NOMO-1 (cell line): ENCODE measurements around the gene GAB1.

Experiments
- DNase-seq, 2 experiments: peaks; one replicate each; lab custom pipeline; 2025; ENCODE audit not compliant: unreplicated experiment in 2 of 2; lab: John Stamatoyannopoulos, UW

The GAB1 gene

DNA sequence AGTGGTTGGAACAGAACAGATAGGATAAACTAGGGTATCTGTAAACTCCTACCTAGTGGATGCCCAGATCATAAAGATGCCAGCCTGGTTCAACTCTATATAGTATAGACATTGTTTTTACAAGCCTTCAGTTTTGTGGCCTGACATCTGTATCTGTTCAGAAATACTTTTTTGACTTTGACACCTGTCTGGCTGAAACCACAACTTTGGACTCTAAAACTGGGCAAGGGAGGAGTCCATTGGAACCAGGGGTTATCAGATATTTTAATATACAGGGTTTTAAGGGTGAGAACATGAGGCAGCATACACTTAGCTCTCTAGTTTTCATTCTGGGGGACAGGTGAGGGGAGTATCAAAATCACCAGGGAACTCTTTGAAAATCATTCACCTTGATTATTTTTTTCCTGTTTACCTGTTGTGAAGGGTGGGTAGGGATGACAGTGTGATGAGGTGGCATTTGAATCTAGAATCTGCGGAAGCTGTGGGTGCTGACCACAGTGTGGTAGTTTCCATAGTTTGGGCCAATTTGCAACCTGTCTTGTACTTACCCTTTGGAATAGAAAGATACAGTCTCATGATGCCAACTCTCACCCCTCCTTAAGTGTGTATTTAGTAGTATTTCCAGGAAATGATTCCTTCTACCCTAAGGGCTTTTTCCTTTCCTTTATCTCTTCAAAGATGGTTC lies 20.6 kb downstream of the GAB1 start:
- no peak for DNase-seq

DNA sequence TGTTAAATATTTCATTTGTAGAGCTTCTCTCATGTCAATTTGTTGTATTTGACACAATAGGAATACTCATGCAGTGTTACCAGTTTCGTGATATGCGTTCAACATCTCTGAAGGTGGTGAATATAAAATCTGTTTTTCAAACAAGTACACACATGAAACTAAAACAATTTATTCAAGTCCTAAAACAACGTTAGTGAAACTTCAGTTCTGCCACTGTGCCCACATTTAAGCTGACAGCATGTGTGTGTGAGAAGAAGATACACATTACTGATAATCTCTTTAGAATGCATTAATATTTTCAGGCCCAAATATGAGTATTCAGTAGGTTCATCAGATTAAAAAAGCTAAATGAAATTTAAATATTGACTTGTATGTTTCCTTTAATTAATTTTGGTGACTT lies 21.7 kb downstream of the GAB1 start:
- DNase-seq = no peak

DNA sequence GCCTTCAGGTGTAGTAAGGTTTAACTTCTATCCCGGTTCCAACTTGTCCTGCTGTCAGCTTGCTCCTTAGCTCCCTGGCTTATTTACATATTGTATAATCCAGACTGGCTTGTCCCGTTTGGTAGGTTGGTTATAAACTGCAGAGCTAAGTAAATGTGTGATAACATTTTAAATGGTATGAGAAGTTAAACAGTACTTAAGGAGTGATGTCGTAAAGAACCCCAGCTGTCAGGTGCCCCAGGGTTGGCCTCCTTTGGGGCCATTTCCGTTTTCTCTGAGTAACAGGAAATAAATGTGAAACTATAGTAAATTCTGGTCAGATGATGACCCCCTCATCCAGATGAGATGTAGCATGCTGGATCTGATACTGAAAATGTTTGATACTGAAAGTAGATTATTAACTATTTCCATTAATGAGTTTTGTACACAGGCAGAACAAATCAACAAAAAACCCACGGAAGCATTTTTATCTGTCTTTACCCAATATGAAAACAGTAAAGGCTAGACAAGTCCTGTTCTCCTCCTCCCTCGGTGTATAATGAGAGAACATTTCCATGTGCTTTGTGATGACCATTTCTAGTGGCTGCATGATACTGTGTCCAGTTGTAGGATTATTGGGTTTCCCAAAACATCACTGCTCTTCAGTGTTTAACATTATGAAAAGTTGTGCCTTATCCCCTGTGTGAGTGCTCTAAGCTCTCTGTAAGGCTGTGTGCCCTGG lies 22.4 kb downstream of the GAB1 start:
- peak; percentile 81 to 94 for DNase-seq

DNA sequence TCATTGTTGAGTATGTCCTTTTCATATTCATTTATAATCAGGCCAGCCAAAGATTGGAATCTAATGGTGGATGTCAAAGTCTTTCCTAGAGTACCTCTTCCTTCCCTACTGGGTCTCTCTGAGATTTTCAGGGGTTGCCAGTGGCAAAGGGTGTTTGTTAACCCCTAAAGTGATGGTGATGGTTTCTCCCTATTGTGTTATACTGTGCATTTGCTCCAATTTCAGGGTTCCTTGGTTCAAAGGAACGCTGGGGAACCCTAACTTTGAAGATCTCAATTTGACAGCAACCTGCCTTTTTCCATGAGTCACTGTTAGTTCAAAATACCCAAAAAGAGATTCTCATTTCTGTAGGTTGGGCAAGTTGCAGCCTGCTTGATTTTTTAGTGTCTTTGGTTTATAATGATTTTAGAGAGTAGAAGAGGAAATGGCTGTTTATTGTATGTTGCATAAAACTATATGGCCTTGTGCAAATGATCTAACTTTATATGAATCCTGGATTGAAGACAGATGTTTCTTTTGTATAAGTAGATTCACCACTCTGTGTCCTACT lies 23.0 kb downstream of the GAB1 start:
- peak; percentile 56 to 69 for DNase-seq

DNA sequence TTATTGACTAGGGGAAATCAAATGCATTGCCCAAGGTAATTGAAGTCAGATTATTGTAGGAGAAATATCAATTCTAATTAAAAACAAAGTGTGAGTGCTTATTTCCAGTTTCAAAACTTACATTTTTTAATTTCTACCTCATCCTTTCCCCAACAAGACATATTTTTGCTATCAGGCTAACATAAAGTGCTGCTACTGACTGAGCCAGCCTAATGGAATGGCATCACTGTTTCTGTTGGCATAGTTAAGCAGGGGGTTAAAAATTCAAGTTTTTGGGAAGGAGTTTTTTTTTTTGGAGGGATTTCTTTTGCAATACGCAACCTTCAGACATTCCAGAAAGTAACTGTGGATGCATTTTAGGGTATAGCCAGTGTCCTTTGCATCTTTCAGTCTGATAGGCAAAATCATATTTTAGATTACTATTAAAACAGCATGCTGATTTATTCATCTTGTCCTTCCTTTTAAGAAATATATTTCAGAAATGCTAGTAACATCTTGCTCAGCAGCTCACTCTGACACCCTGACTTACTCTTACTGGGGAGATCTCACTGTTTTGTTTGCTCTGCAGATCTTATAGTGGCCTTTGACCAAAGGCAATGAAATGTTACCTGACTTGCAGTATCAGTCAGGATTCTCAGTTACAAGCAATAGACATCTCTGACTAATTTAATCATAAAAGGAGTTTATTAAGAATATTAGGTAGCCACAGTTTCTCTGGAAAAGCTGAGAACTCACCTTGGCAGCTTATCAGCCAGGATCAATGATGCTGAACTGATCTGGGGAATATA lies 24.4 kb downstream of the GAB1 start:
- no peak for DNase-seq

DNA sequence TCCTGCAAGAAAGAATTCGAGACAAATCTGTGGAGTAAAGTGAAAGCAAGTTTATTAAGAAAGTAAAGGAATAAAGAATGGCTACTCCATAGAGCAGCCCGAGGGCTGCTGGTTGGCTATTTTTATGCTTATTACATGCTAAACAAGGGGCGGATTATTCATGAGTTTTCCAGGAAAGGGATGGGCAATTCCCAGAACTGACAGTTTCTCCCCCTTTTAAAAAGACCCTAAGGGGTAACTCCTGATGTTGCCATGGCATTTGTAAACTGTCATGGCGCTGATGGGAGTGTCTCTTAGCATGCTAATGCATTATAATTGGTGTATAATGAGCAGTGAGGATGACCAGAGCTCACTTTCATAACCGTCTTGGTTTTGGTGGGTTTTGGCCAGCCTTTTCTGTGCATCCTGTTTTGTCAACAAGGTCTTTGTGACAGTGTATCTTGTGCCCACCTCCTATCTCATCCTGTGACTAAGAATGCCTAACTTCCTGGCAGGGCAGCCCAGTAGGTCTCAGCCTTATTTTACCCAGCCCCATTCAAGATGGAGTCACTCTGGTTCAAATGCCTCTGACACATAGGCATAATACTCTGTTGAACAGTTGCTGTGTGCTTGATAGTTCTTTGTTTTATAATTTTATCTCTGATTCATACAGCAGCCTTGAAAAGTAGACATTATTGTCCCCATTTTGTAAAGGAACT lies 25.8 kb downstream of the GAB1 start:
- DNase-seq = no peak

DNA sequence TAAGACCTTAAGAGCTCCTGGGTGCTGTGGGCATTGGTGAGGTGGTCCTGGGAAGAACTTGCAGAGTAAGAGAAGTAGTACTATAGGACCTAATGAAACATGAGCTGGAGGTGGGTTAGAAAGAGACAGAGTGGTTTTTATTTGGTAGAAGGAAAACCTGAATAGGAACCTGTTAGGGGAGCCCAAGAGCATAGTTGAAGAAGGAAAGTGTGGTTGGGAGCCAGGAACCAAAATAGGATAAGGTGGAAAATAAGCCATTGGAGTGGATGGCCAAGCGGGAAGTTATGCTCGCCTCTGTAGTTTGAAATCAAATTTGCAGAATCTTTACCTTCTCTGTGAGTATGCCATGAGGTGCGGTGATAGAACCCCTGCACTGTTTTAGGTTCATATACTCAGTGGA lies 26.7 kb downstream of the GAB1 start:
- DNase-seq = no peak

DNA sequence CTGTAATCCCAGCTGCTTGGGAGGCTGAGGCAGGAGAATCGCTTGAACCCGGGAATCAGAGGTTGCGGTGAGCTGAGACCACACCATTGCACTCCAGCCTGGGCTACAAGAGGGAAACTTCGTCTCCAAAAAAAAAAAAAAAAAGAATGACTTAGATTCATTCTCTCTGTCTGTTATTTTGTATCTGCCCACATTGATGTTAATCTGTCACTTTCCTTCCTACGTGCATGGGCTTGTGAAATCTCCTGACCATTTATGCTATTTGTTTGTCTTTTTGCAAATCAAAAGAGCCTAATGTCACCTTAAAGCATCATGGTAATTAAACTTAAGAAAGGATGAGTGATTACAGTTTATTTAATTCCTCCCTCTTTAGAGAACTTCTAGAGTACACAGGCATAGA lies 27.4 kb downstream of the GAB1 start:
- no peak for DNase-seq

DNA sequence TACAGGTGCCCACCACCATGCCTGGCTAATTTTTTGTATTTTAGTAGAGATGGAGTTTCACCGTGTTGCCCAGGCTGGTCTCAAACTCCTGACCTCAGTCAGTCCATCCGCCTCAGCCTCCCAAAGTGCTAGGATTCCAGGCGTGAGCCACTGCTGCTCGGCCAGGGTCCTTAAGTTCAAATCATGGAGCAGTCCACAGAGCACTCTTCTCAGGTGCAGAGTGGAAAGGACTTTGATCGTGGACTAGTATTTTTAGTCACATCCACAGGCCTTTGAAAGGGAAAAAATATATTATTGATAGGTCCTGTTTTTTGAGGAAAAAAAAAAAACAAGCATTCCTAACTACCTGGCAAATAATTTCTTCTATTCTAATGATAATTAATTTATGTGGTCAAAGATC lies 31.2 kb downstream of the GAB1 start:
- no peak for DNase-seq

DNA sequence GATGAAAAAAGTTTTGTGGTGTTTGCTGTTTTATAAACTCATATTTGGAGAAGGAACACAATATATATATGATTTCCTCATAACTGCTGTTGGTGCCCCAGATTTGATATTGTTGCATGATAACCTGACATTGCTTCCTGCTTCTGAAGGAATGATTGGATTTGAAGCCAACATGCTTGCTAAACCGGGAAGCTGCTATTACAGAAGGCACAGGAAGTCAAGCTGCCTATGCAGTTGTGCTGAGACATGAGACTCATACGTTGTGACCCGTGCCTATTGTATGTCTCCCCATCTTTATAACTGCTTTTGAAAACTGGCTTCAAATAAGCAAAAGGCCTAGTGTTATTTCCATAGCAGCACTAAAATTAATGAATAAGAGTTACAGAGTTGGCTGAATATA lies 32.9 kb downstream of the GAB1 start:
- no peak for DNase-seq

DNA sequence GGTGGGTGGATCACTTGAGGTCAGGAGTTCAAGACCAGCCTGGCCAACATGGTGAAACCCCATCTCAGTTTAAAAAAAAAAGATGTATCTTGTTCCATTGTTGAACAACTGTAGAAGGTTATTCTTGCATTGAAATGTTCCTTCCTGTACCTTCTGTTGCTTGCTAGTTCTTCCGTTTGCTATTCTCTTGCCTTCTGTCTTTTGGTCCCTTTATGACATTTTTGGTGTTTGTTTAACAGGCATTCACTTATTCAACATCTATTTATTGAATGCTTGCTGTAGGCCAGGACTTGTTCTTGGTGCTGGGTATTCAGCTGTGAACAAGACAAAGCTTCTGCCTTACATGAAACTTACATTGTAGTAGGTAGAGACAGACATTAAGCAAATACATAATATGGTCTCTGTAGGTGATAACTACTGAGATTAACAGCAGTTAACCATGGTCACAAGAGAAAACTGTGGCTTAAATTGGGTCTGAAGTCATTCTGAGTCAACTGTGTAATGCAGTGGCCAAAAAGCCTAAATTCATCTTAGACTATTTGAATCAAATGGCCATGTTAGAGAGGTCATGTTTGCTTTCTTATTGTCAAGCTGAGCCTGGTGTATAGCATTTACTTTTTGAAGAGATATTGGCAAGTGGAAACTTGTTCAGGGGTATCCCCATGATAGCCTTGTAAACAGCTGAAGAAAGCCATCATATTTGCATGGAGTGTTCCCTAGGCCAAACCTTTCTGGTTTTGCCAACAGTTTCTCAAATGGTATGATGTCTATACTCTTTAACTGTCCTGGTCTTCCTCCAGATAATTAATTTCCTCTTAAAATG lies 35.6 kb downstream of the GAB1 start:
- DNase-seq = no peak

DNA sequence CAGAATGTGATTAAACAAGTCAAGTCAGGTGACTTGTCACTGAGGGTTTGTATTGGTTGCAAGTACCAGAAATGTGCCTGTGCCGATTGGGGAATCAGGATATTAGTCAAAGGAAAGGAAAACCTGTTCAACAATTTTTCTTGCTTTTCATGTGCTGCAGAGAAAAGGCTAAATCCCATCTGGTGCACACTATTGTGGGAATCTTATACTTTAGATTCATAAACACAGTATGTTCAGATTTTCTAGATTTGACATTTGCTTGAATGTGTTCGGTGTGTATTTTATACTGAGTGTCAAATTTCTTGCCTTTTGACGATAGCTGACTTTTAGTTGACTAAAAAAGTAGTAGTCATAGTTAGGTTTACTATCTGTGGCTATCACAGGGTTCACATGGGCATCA lies 37.6 kb downstream of the GAB1 start:
- no peak for DNase-seq

DNA sequence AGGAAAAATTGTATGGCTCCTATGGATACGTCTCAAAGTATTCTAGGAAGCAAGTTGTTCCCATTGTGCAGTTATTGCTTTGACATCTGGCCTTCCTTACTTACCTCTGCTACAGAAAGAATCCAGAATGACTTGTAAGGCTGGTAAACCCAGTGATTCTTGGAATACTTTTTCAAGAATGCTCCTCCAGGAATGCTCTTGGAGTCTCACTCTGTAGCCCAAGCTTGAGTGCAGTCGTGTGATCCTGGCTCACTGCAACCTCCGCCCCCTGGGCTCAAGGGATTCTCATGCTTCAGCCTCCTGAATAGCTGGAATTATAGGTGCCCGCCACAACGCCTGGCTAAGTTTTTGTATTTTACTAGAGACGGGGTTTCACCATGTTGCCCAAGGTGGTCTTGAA lies 38.1 kb downstream of the GAB1 start:
- DNase-seq = no peak

DNA sequence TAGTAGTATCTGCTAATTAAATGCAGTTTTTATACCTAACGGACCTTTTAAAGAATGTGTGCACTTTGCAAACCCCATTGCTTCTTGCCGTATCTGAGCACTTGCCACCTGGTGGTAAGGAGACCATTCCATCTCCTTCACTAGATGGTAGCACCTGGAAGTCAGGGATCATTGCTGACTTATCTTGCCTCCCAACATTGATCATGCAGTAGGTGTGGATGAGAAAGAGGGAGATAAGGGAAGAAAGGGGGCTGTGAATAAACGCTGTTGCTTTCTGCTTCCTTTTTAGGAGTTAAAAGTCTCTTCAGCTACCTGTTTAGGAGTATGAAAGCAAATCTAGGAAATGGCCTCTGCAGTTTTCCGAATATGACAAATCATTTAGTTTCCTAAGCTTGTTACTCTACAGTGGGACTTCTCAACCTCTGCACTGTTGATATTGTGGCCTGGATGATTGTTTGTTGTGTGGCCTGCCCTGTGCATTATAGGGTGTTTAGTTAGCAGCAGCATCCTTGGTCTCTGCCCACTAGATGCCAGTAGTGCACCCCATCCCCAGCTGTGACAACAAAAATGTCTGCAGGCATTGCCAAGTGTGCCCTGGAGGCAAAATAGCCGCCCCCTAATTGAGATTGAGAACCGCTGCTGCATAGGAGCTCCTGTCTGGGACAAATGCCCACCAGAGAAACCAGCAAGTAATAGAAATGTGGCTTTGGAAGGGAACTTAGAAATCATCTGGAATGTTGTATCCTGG lies 38.8 kb downstream of the GAB1 start:
- DNase-seq = no peak

DNA sequence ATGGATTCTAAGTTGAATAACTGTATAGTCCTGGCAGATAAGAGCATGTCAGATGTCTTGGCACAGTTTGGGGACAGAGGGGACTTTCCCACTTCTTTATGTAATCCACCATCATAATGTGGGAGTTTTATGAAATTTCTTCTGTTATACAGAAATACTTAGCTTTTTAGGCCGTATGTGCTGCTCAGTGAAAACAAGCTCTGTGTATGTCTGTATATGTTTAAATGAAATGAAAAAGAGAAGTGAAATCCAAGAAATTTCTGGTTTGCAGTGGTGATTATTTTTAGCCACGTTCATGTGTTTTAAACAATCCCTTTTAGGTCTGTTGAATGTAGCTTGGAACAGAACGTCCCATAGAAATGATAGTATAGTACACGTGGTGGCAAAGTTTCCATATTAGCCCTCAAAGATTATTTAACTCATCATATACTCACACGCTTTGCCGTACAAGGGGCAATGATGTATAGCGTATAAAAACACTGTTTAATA lies 41.0 kb downstream of the GAB1 start:
- peak; percentile 23 to 52 for DNase-seq

DNA sequence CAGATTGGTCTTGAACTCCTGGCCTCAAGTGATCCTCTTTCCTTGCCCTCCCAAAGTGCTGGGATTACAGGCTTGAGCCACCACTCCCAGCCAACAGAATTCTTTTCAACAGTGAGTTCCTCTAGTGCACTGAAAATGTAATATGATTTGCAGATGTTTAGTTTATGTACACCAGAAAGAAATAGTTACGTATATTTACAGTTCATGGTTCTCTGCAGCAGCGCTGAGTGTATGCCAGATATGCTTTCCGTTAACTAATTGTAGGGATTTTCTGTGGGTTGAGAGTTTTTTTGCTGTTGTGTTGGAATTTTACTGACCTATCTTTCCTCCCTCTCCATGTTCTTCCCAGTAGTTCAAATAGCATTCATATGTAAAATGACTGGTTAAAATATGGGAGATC lies 44.0 kb downstream of the GAB1 start:
- DNase-seq = no peak

DNA sequence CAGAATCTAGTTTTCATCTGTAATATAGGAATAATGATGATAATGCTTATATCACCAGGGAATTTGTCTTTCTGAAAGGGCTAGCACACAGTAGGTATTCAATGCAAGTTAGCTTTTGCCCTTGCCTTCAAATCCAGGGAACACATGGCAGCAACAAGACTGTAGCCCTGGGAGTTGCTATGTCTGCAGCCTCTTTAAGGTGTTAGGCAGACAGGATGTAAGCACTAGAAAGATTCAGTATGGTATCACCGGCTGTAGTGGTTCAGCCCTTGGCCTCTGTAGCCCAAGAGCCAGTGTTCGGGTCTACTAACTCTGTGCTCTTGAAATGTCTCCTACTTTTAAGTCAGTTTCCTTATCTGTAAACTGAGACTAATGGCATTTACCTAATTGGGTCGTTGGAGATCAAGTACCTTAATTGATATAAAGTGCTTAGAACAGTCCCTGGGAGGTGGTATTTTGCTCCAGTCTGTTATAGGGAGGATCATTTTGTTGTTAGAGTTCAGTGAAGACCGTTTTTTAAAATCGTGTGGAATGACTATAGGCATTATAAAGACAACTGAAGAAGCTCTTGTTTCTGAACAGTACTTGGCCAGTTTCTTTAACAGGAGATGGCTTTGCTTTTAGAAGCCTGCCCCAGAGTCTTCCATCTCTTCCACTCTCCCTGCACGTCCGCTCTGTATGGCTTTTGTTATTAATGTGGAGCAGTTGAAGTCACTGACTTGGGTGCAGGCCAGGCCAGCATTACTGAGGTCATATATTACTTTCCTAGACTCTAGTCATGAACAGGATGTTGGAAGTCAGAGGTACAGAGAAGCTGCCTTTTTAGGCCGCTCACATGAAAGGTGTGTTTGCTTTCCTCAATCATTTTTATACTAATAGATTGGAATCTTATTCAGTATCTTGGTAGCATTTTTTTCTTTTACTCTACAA lies 44.8 kb downstream of the GAB1 start:
- DNase-seq = no peak

DNA sequence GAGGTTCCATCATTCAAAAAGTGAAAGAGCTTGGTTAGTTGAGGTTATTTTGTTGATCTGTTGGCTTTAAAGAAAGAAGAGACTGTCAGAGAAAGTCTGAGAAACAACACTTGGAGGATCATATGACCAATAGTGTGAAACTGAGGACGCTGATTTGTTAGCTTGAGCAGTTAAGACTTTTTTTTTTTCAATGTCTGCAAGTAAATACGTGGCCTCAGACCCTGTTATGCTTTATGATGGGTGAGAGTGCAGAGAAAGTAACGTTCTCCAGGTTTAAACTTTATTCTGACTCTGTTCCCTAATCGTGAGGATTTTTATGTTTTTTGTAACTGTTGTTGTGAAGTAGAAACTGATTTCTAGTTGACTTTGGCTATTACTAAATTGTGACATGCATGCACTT lies 45.9 kb downstream of the GAB1 start:
- no peak for DNase-seq
